Measurements from ENCODE around the gene FBXO2.

The FBXO2 gene

GRCh38 chr1:11598461-11598860, 55.8 kb downstream of the FBXO2 start:
- no peak for ATAC-seq
- TF ChIP-seq PPARA (CRISPR knock-in tag; IDR thresholded peaks at IDR 0.05; ENCODE audit: borderline replicate concordance) (no peak), ISL1 (CRISPR knock-in tag; IDR thresholded peaks at IDR 0.05) (no peak), ZNF565 (CRISPR knock-in tag; conservative IDR thresholded peaks at IDR 0.05; ENCODE audit: low read depth) (no peak), BACH2 (CRISPR knock-in tag; IDR thresholded peaks at IDR 0.05; ENCODE audit: borderline replicate concordance) (no peak)
